Heart right ventricle (tissue), 16 donors: Measurements from ENCODE around the gene THSD7B. TPM values are rescaled to one million over a fixed set of nuclear protein-coding genes. Genes with fewer than 3 reads are reported as not detected.

Experiments used
- ATAC-seq, 8 donors: fragments of 200-7000 bp; cut with Tn5 transposase; one replicate each; pipeline ENCODE4 v1.9.1; 2020; ENCODE audit warnings: mild to moderate bottlenecking in 8 of 8, moderate library complexity in 8 of 8, moderate number of reproducible peaks in 1 of 8
- DNase-seq, 2 donors: peaks; one replicate each; pipeline ENCODE4 v3.0.0-alpha.2; 2020
- H3K27ac ChIP-seq, 10 donors: fragments of 200-600 bp; sonication (generic) in 2 of 10; one replicate each; pipeline versions ENCODE4 v1.5.0 to v1.8.0; 2020 to 2022; ENCODE audit warnings: mild to moderate bottlenecking in 3 of 10
- H3K27me3 ChIP-seq, 7 donors: fragments of 200-600 bp; one replicate each; pipeline ENCODE4 v1.8.0; 2021 to 2022; ENCODE audit warnings: mild to moderate bottlenecking in 2 of 7
- H3K36me3 ChIP-seq, 9 donors: fragments of 200-600 bp; sonication (generic) in 1 of 9; one replicate each; pipeline versions ENCODE4 v1.5.0 to v1.8.0; 2020 to 2022; ENCODE audit warnings: mild to moderate bottlenecking in 2 of 9
- H3K4me1 ChIP-seq, 9 donors: fragments of 200-600 bp; sonication (generic) in 1 of 9; one replicate each; pipeline versions ENCODE4 v1.5.0 to v1.8.0; 2020 to 2022; ENCODE audit warnings: mild to moderate bottlenecking in 4 of 9
- H3K4me3 ChIP-seq, 10 donors: fragments of 200-600 bp; sonication (generic) in 2 of 10; one replicate each; pipeline versions ENCODE4 v1.5.0 to v1.8.0; 2020 to 2022; ENCODE audit warnings: mild to moderate bottlenecking in 7 of 10, moderate library complexity in 2 of 10
- H3K9me3 ChIP-seq, 11 donors: fragments of 200-600 bp in 10 of 11; sonication (generic) in 2 of 11; one replicate each; pipeline versions ENCODE4 v1.5.0 to v1.8.0; 2013 to 2022; ENCODE audit warnings: mild to moderate bottlenecking in 2 of 11, control low read depth in 1 of 11, moderate library complexity in 1 of 11
- WGBS, 2 donors: extraction: QIAGEN DNeasy Blood & Tissue Kit; methylation state at CpG; one replicate each; pipeline ENCODE4 v1.1.7; 2013; ENCODE audit warnings: inconsistent platforms in 1 of 2; 5-methylcytosine and 5-hydroxymethylcytosine counted together
- intact Hi-C, 10 donors: fragments of 100-400 bp; cut with DNase I; formaldehyde crosslinking; loops; one replicate each; pipeline versions ENCODE4 v1.11.1 to v1.14.2; 2022
- polyA plus RNA-seq, 2 donors: library from polyadenylated mRNA; stranded (reverse); fragments of 200-250 nt; gene quantifications; one replicate each; pipeline ENCODE4 v1.2.3, GENCODE V29; 2013
- total RNA-seq, 10 donors: library from RNA; stranded (reverse); fragmentation: NEBNext Ultra II Directional in 3 of 10; extraction: Animal tissue kit (Norgen Biotek cat#: 25700) in 3 of 10; gene quantifications; one replicate each; pipeline versions ENCODE4 v1.2.1 to v1.2.4, GENCODE V29; 2021 to 2023
- TF ChIP-seq, protein P1 (sequence below), 9 donors: fragments of 200-600 bp; sonication (generic) in 2 of 9; IDR thresholded peaks; one replicate each; pipeline versions ENCODE4 v1.5.0 to v1.8.0; 2021 to 2022; ENCODE audit warnings: antibody characterized with exemption in 9 of 9, mild to moderate bottlenecking in 5 of 9, moderate library complexity in 1 of 9
- donor health status: Arrhythmogenic right ventricular cardiomyopathy.
- donor health status: ischemic (EF 13 %, LVEDD 7.1; RV severe dilation, severe dysfunction).
- donor health status: healthy with polysubstance abuse.
- donor health status: DM: no; HTN: yes; CAD: no.
- donor health status: DM: no; HTN: no; CAD: no.
- donor health status: ischemic (EF 25% LVEDD 6.9; RV normal size, moderate dysfunction).
- donor health status: ischemic (EF 25% LVEDD 5.7; RV mildly dilated, moderate dysfunction).
- donor health status: healthy.
- donor health status: DM: yes; HTN: yes; CAD: no.
- donor health status: Ischemic cardiomyopathy.
- donor health status: ischemic (EF 35%, LVEDD 5.7; RV mildly dilated, moderate dysfunction).
- donor health status: nonischemic (EF 11% LVEDD 7.7; RV severe dilation, severe dysfunction).
- donor health status: DM: yes; HTN: yes; CAD: no.
- donor health status: PGD.
- donor health status: ischemic (EF 29% LVEDD 5.4; RV normal size, mild dysfunction).
- donor health status: nonischemic (EF 23%, LVEDD 6.1; RV moderate dilation, normal function).

THSD7B gene
- total and polyA plus RNA-seq, 12 donors = 0.01 to 0.39 (median 0.18) TPM

DNA sequence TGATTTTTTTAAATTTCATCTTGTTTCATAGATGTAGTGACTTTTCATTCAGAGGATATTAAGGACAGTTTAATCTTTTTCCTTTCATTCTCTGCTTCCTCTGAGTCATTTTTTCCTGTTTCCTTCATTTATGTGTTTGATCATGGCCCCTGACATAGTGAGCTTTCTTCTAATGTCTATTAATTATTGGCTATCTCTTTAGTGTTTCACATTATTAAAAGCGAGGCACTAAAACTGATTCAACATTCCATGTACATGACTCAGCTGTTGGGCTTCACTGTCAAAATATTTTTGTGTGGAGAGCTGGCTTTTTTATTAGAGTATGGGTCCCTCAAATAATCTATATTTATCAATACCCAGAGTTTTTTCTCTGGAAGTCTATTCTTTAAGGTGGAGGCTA lies 125.8 kb downstream of the THSD7B start:
- TF ChIP-seq, protein P1, sequence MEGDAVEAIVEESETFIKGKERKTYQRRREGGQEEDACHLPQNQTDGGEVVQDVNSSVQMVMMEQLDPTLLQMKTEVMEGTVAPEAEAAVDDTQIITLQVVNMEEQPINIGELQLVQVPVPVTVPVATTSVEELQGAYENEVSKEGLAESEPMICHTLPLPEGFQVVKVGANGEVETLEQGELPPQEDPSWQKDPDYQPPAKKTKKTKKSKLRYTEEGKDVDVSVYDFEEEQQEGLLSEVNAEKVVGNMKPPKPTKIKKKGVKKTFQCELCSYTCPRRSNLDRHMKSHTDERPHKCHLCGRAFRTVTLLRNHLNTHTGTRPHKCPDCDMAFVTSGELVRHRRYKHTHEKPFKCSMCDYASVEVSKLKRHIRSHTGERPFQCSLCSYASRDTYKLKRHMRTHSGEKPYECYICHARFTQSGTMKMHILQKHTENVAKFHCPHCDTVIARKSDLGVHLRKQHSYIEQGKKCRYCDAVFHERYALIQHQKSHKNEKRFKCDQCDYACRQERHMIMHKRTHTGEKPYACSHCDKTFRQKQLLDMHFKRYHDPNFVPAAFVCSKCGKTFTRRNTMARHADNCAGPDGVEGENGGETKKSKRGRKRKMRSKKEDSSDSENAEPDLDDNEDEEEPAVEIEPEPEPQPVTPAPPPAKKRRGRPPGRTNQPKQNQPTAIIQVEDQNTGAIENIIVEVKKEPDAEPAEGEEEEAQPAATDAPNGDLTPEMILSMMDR (IDR thresholded peaks at IDR 0.05) = no peak
- Histone ChIP-seq H3K27ac (no peak overlapping the region), H3K36me3 (no peaks in the 10 kb centered on the region), H3K27me3 (no peaks in the 10 kb centered on the region), H3K9me3 (peaks cover 0 to 6% (median 0%) of the 10 kb centered on the region in 11 donors), H3K4me1 (no peaks in the 10 kb centered on the region), H3K4me3 (no peak overlapping the region)
- WGBS, 2 donors = 61 to 82% methylated on average over 1 of the region's 1 CpG
- intact Hi-C loops = no loop called here
- ATAC-seq (no peak), DNase-seq (no peak)

DNA sequence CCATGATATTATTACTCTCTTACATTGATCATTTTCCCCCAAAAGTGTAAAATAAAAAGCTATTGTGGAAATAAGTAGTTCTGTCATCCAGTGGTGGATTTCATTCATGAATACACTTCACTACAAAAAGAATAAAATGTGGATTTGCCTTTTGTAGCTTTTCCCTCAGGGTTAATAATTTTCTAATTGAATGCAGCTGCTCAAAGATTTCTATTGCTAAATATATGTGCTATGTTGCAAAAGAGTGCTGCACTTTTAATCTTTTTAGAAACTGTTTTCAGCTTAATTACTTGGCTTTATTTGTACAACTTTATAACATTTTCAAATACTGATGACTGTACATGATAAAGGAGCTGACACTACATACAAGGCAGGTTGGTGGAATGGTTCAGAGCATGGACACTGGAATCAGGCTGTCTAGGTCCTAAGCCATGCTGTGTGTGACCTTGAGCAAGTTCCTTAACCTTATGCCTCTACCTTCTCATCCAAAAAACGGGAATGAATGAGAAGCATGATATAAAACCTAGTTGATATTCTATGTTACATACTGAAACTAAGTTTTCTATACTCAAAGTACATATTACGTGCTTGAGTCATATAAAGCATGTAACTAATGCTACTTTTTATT lies 128.8 kb downstream of the THSD7B start:
- 80 to 87% methylated on average over 2 of the region's 2 CpGs for WGBS, 2 donors
- Histone ChIP-seq H3K4me3 (no peak overlapping the region), H3K36me3 (no peaks in the 10 kb centered on the region), H3K27ac (no peak overlapping the region), H3K27me3 (no peaks in the 10 kb centered on the region), H3K9me3 (no peaks in the 10 kb centered on the region), H3K4me1 (no peaks in the 10 kb centered on the region)
- ATAC-seq (no peak), DNase-seq (no peak)
- intact Hi-C loops = no loop called here
- TF ChIP-seq, protein P1 (IDR thresholded peaks at IDR 0.05) = no peak

DNA sequence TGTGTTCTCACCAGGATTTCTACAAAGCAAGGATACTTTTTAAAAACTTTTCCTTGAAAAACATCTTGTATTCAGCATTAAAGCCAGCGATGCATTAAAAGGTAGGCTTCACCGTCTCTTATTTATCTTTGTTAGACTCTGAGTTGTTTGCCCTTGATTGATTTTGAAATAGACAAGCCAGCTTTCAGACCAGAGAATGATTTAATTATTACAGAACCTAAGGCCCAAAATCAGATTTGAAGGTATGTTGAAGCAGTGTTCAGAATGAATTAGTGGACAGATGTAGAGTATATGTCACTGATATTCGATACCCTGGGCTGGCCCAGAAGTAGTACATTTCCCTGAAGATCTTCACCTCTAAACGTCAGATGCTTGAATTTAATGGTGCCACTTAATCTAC lies 136.4 kb downstream of the THSD7B start:
- ATAC-seq = no peak
- 74 to 76% methylated on average over 4 of the region's 4 CpGs for WGBS, 2 donors
- no peak overlapping the region for H3K4me3 ChIP-seq
- no peaks in the 10 kb centered on the region for H3K4me1 ChIP-seq
- no peaks in the 10 kb centered on the region for H3K36me3 ChIP-seq
- no peaks in the 10 kb centered on the region for H3K27me3 ChIP-seq
- intact Hi-C loops = no loop called here
- TF ChIP-seq, protein P1 (IDR thresholded peaks at IDR 0.05) = no peak
- no peak for DNase-seq
- H3K9me3 ChIP-seq = no peaks in the 10 kb centered on the region
- no peak overlapping the region for H3K27ac ChIP-seq

DNA sequence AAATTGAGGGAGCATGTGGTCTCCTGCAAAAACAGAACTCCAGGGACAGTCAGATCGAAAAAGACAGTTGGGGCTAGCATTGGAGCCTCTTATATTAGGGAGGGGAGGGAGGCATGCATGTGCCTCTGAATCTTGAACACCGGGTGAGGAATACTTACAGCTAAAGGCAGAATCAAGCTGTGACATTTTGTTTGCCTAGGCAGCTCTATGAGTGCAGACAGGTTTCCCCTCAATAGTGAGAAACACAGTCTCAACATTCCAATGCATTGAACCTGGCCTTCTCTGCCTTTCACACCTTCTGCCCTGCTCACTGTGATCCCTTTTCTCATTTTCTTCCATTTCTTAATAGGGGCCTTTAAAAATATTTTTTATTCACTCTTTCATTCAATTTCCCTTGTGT lies 140.4 kb downstream of the THSD7B start:
- 58 to 66% methylated on average over 2 of the region's 2 CpGs for WGBS, 2 donors

More for the DNA sequence above, 140.4 kb downstream of the THSD7B start:
- intact Hi-C loops = no loop called here
- TF ChIP-seq, protein P1 (IDR thresholded peaks at IDR 0.05) = no peak
- Histone ChIP-seq H3K36me3 (no peaks in the 10 kb centered on the region), H3K4me3 (no peak overlapping the region), H3K9me3 (no peaks in the 10 kb centered on the region), H3K27ac (no peak overlapping the region), H3K4me1 (no peaks in the 10 kb centered on the region), H3K27me3 (no peaks in the 10 kb centered on the region)
- DNase-seq (no peak), ATAC-seq (no peak)
